Measurements from ENCODE around the gene INPP5A.
"Not testable (repeated sequence)": the region's sequence is repeated elsewhere in the genome, so short reads cannot be mapped to it uniquely, and the experiment has no call there.

The INPP5A gene

GRCh38 chr10:132732518-132732917 is 194.9 kb downstream of the INPP5A start:
- DNase-seq = no peak

- no peak for DNase-seq
These were observed 196.3 kb downstream of the INPP5A start for GRCh38 chr10:132733926-132734325.

GRCh38 chr10:132735341-132735775 is 197.8 kb downstream of the INPP5A start:
- no peak for DNase-seq

- DNase-seq = no peak
These were observed 198.4 kb downstream of the INPP5A start for GRCh38 chr10:132735923-132736391.

- DNase-seq = no peak
These were observed 199.9 kb downstream of the INPP5A start for GRCh38 chr10:132737390-132738048.

GRCh38 chr10:132738454-132739224 is 201.1 kb downstream of the INPP5A start:
- DNase-seq = no peak

GRCh38 chr10:132739225-132739613 is 201.6 kb downstream of the INPP5A start:
- no peak for DNase-seq

GRCh38 chr10:132740588-132740987 is 203.0 kb downstream of the INPP5A start:
- no peak for DNase-seq

GRCh38 chr10:132742167-132742836 is 204.7 kb downstream of the INPP5A start:
- no peak for DNase-seq

- DNase-seq = no peak
These were observed 205.2 kb downstream of the INPP5A start for GRCh38 chr10:132742837-132743194.

GRCh38 chr10:132743196-132743924 is 205.8 kb downstream of the INPP5A start:
- DNase-seq = not testable (repeated sequence)

- no peak for DNase-seq
These were observed 206.4 kb downstream of the INPP5A start for GRCh38 chr10:132743925-132744490.

GRCh38 chr10:132744839-132745238 is 207.3 kb downstream of the INPP5A start:
- DNase-seq = no peak

GRCh38 chr10:132745511-132745910 is 207.9 kb downstream of the INPP5A start:
- no peak for DNase-seq

- DNase-seq = no peak
These were observed 208.4 kb downstream of the INPP5A start for GRCh38 chr10:132745971-132746370.

GRCh38 chr10:132746386-132746785 is 208.8 kb downstream of the INPP5A start:
- DNase-seq = no peak

- no peak for DNase-seq
These were observed 209.4 kb downstream of the INPP5A start for GRCh38 chr10:132746801-132747625.

GRCh38 chr10:132748135-132748534 is 210.5 kb downstream of the INPP5A start:
- DNase-seq = no peak

GRCh38 chr10:132748545-132749370 is 211.2 kb downstream of the INPP5A start:
- DNase-seq = no peak

- DNase-seq = no peak
These were observed 211.8 kb downstream of the INPP5A start for GRCh38 chr10:132749371-132749795.

- no peak for DNase-seq
These were observed 213.3 kb downstream of the INPP5A start for GRCh38 chr10:132750936-132751335.
